GM12892 (cell line): Measurements from ENCODE around the gene COPB2.
"Not testable (repeated sequence)": the region's sequence is repeated elsewhere in the genome, so short reads cannot be mapped to it uniquely, and the experiment has no call there.

Source experiments
- POLR2A ChIP-seq: IDR thresholded peaks from 2 replicates; pipeline ENCODE4 v1.6.1; 2011; ENCODE audit warnings: low read depth, low read length, control low read depth
- POLR2AphosphoS5 ChIP-seq: IDR thresholded peaks from 2 replicates; pipeline ENCODE4 v1.6.1; 2011; ENCODE audit warnings: low read depth, low read length, control low read depth
- TAF1 ChIP-seq: IDR thresholded peaks from 2 replicates; pipeline ENCODE4 v1.6.1; 2011; ENCODE audit warnings: low read depth, mild to moderate bottlenecking, control low read depth, low read length, borderline replicate concordance

DNA sequence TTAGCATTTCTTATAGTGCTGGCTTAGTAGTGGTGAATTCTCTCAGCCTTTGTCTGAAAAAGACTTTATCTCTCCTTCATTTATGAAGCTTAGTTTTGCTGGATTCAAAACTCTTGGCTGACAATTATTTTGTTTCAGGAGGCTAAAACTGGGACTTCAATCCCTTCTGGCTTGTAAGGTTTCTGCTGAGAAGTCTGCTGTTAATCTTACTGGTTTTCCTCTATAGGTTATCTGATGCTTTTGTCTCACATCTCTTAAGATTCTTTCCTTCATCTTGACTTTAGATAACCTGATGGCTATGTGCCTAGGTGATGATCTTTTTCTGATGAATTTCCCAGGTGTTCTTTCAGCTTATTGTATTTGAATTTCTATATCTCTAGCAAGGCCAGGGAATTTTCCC lies 23.4 kb upstream of the COPB2 start:
- not testable (repeated sequence) for TF ChIP-seq POLR2AphosphoS5, POLR2A, TAF1
